ENCODE data around the gene RPS5. TPM values are rescaled to one million over a fixed set of nuclear protein-coding genes. Genes with fewer than 3 reads are reported as not detected.

The RPS5 gene
- total and polyA plus RNA-seq, 7 donors = 513 to 2,384 (median 839) TPM

- H3K27ac ChIP-seq = no peak overlapping the region
- peaks cover 0 to 5% of the 10 kb centered on the region in 2 donors for H3K36me3 ChIP-seq (ENCODE audit: insufficient read depth in 1 of 2, low read depth in 1 of 2)
- H3K9me3 ChIP-seq = no peaks in the 10 kb centered on the region
- H3K27me3 ChIP-seq (ENCODE audit: insufficient read depth in 3 of 3, low read length in 2 of 3) = no peaks in the 10 kb centered on the region
- 77 to 84% (median 84%) methylated on average over 5 of the region's 5 CpGs for WGBS, 3 donors
- intact Hi-C loops (cut with DNase I) = loop anchor here in 1 of 2 donors (5.0 kb wide), 2 partner anchors 37 to 57 kb away; partner anchors contain the start of genes ERVK3-1 and ZSCAN22
- DNase-seq = no peak
- TF ChIP-seq CTCF (IDR thresholded peaks at IDR 0.05) = no peak
- ATAC-seq = no peak
- peaks cover 5% of the 10 kb centered on the region for H3K4me1 ChIP-seq
- no peak overlapping the region for H3K4me3 ChIP-seq
These were observed 22.9 kb upstream of the RPS5 start for GRCh38 chr19:58364146-58364545.

GRCh38 chr19:58366585-58367430, 20.3 kb upstream of the RPS5 start:
- intact Hi-C loops (cut with DNase I) = no loop called here
- ATAC-seq (no peak), DNase-seq (no peak)
- Histone ChIP-seq H3K4me3 (no peak overlapping the region), H3K4me1 (peaks cover under 1% of the 10 kb centered on the region), H3K36me3 (ENCODE audit: insufficient read depth in 1 of 2, low read depth in 1 of 2) (peaks cover 0 to 5% of the 10 kb centered on the region in 2 donors), H3K9me3 (no peaks in the 10 kb centered on the region), H3K27ac (no peak overlapping the region), H3K27me3 (ENCODE audit: insufficient read depth in 3 of 3, low read length in 2 of 3) (no peaks in the 10 kb centered on the region)
- WGBS, 3 donors = 88 to 89% (median 89%) methylated on average over 32 of the region's 32 CpGs
- no peak for TF ChIP-seq CTCF (IDR thresholded peaks at IDR 0.05)

- DNase-seq (peak in 1 of 2 donors; percentile 36), ATAC-seq (no peak)
- 52 to 59% (median 56%) methylated on average over 102 to 106 of the region's 106 CpGs for WGBS, 3 donors
- H3K4me1 ChIP-seq = no peaks in the 10 kb centered on the region
- intact Hi-C loops (cut with DNase I) = no loop called here
- H3K27ac ChIP-seq = no peak overlapping the region
- no peaks in the 10 kb centered on the region for H3K9me3 ChIP-seq
- no peak for TF ChIP-seq CTCF (IDR thresholded peaks at IDR 0.05)
- H3K4me3 ChIP-seq = no peak overlapping the region
- H3K36me3 ChIP-seq (ENCODE audit: insufficient read depth in 1 of 2, low read depth in 1 of 2) = peaks cover 0 to 5% of the 10 kb centered on the region in 2 donors
- no peaks in the 10 kb centered on the region for H3K27me3 ChIP-seq (ENCODE audit: insufficient read depth in 3 of 3, low read length in 2 of 3)
These were observed 19.2 kb upstream of the RPS5 start for GRCh38 chr19:58367698-58368454.

- no peak overlapping the region for H3K4me3 ChIP-seq
- H3K4me1 ChIP-seq = no peaks in the 10 kb centered on the region
- no peak for TF ChIP-seq CTCF (IDR thresholded peaks at IDR 0.05)
- 76 to 84% (median 83%) methylated on average over 54 to 68 of the region's 68 CpGs for WGBS, 3 donors
- H3K9me3 ChIP-seq = no peaks in the 10 kb centered on the region
- peak in 1 of 2 donors; percentile 45 for DNase-seq
- H3K36me3 ChIP-seq (ENCODE audit: insufficient read depth in 1 of 2, low read depth in 1 of 2) = peaks cover 0 to 5% of the 10 kb centered on the region in 2 donors
- intact Hi-C loops (cut with DNase I) = no loop called here
- ATAC-seq = no peak
- no peak overlapping the region for H3K27ac ChIP-seq
- H3K27me3 ChIP-seq (ENCODE audit: insufficient read depth in 3 of 3, low read length in 2 of 3) = no peaks in the 10 kb centered on the region
These were observed 18.3 kb upstream of the RPS5 start for GRCh38 chr19:58368561-58369360.

All from psoas muscle (tissue), 8 donors.